HG03108 (cell line): Measurements from ENCODE around the gene DDX11.
"Not testable (repeated sequence)": the region's sequence is repeated elsewhere in the genome, so short reads cannot be mapped to it uniquely, and the experiment has no call there.

Experiments used
- ATAC-seq: cut with Tn5 transposase; IDR thresholded peaks from one replicate; pipeline ENCODE4 v1.9.1; 2021; ENCODE audit warnings: moderate library complexity; ENCODE audit not compliant: unreplicated experiment

The DDX11 gene

GRCh38 chr12:31098363-31098762 lies 24.7 kb downstream of the DDX11 start:
- not testable (repeated sequence) for ATAC-seq

DNA sequence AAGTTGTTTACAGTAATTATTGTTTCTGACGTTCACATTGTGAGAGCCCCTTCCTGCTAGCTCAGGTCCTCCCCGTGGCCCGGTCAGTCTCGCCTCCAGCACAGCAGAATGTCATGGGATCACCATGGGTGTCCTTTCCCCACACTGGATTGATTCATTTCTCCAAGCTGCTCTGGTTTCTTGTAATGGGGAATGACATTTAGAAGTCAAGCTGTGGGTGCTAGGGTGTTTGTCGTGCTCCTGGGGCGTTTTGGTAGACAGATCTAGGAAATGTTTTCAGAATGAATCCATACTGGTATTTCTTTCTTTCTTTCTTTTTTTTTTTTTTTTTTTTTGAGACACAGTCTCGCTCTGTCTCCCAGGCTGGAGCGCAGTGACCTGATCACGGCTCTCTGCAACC lies 25.1 kb downstream of the DDX11 start:
- ATAC-seq = not testable (repeated sequence)

DNA sequence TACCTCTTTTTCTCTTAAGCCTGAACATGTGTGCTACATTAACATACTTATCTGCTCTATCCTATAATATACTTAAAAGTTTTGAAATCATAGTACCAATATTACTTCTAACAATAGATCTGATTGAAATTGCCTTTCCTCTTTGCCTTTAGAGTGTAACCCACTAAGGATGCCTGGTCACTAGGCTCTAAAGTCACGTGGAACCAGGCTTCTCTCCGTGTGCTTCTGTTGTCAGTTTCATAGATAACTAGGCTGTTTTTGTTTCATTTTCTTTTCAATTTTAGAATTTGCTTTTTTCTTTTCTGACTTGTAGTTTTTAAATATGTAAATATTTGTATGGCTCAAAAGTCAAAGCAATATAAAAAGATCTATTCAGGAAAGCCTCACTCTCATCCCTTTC lies 25.8 kb downstream of the DDX11 start:
- not testable (repeated sequence) for ATAC-seq

DNA sequence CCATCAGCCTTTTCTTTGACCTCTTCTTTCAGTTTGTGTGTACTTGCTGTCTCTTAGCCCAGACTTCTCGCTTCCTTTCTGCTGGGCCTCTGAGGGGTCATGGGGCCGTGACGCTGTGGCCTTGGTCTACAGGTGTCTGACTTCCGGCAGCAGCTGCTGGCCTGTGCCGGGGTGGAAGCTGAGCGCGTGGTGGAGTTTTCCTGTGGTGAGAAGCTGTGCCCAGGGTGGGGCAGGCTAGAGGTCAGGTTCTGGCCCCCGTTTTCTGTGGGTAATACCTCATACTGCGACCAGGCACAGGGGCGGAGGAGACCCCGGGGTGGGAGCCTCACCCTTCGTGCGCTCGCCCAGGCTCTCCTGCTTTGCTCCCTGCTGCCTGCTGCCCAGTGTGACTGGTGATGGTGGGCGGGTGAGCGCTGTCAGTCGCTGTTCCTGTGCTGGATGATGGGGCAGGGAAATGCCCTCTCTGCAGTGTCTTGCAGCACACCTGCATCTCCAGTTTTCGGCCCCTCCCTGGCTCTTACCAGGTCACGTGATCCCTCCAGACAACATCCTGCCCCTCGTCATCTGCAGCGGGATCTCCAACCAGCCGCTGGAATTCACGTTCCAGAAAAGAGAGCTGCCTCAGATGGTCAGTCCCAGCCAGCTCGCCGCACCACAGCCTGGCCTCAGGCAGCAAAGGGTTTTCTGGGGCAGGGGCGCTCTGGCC lies 27.0 kb downstream of the DDX11 start:
- ATAC-seq = peak; percentile 89

GRCh38 chr12:31102125-31102524 lies 28.5 kb downstream of the DDX11 start:
- not testable (repeated sequence) for ATAC-seq

- ATAC-seq = not testable (repeated sequence)
Measured at GRCh38 chr12:31102596-31102995, 28.9 kb downstream of the DDX11 start.

DNA sequence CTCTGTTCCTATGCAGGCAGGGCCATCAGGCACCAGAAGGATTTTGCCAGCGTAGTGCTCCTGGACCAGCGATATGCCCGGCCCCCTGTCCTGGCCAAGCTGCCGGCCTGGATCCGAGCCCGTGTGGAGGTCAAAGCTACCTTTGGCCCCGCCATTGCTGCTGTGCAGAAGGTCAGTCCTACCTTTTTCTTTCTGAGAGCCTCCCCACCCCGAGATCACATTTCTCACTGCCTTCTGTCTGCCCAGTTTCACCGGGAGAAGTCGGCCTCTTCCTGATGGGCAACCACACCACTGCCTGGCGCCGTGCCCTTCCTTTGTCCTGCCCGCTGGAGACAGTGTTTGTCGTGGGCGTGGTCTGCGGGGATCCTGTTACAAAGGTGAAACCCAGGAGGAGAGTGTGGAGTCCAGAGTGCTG lies 29.9 kb downstream of the DDX11 start:
- ATAC-seq = not testable (repeated sequence)

DNA sequence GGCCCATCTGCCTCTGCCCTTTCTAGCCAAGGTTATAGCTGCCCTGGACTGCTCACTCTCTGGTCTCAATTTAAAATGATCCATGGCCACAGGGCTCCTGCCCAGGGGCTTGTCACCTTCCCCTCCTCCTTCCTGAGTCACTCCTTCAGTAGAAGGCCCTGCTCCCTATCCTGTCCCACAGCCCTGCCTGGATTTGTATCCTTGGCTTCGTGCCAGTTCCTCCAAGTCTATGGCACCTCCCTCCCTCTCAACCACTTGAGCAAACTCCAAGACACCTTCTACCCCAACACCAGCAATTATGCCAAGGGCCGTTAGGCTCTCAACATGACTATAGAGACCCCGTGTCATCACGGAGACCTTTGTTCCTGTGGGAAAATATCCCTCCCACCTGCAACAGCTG lies 30.6 kb downstream of the DDX11 start:
- ATAC-seq = not testable (repeated sequence)

- not testable (repeated sequence) for ATAC-seq
Measured at GRCh38 chr12:31104773-31105172, 31.1 kb downstream of the DDX11 start.

DNA sequence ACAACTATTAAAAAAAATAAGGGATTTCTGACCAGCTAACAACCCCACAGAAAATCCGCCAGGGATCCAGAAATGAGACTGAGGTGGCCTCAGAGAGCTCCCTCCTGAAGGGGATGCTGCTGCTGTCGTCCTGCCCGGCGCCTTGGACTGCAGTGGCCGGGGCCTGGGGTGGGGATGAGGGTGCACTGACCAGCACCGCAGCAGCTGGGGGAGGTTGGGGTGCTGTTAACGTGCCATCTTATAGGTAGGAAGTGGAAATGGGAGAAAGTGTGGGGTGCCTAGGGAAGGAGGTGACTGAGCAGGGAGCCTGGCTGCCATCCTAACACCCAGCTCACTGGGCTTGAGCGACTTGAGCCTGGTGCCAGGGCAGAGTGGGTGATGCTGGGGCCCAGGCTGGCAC lies 32.0 kb downstream of the DDX11 start:
- no peak for ATAC-seq

GRCh38 chr12:31106101-31106803 lies 32.6 kb downstream of the DDX11 start:
- ATAC-seq = no peak

DNA sequence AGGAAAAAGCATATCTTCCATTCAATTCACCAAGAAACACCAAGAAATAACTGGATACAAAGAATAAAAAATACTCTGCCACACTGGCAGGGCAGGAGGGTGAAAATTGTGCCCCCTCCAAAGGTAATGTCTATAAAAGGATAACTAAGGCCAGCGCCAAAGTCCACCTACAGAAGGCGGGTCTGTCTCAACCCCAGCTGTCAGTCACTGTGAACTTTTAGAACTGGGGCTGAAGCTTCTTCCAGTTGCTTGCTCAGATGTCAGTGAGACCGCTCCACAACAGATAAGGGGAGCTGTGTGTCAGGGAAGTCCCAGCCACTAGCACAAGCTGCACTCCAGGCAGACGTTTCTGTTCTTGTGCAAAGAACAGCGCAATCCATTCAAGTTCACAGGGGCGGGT lies 36.1 kb downstream of the DDX11 start:
- not testable (repeated sequence) for ATAC-seq

GRCh38 chr12:31110263-31110662 lies 36.6 kb downstream of the DDX11 start:
- not testable (repeated sequence) for ATAC-seq

DNA sequence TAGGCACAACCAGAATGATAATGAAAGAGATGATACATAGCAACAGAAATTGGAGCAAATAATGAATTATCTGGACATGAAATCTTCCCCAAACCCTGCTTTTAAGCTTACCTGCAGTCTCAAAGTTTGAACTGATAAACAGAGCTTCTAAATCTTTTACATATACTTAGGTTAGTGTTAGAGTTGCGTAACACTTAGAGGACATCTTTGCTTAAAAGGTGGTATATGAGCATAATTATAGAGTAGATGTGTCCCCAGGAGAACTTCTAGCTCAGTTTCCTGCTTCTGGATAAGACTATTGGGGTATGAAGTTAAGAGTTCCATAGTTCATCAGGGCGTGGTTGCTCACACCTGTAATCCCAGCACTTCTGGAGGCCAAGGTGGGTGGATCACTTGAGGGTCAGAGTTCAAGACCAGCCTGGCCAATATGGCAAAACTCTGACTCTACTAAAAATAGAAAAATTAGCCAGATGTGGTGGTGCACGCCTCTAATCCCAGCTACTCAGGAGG lies 41.5 kb downstream of the DDX11 start:
- ATAC-seq = not testable (repeated sequence)

DNA sequence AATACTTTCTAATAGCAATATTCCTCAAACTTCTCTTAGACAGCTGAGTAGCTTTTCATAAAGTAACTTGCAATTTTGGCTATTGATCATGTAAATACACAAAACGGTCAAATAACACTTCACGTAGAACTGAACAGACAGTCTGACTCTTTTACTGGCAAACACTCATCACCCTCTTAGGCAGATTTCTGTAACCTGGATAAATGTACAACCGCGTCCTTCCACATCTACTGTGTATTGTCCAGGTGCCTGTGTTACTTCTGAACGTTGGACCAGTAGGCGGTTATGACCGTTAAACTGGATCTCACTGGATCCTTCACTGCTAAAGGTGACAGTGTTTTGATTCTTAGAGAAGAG lies 43.2 kb downstream of the DDX11 start:
- not testable (repeated sequence) for ATAC-seq

DNA sequence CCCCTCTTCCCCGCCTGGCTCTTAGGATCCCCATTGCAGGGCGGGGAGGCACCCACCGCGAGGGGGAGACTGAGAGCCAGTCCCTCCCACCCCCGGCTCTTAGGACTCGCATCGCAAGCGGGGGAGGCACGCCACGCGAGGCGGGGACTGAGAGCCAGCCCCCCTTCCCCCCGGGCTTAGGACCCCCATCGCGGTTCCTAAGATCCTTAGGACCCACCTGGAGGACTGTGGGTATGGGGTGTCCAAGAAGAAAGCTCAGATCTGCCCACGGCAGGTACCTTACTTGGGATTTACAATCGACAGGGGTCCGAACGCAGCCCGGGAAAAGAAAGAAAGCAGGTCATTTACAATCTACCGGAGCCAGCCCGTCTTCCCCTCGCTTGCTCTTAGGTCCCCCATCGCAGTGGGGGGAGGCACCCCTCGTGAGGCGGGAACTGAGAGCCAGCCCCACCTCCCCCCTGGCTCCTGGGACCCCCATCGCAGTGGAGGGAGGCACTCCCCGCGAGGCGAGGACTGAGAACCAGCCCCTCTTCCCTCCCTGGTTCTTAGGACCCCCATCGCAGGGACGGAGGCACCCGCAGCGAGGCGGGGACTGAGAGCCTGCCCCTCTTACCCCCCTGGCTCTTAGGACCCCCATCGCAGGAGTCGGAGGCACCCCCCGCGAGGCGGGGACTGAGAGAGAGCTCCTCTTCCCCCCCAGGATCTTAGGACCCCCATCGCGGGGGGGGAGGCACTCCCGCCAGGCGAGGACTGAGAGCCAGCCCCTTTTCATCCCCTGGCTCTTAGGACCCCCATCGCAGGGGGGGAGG lies 43.7 kb downstream of the DDX11 start:
- peak; percentile 52 for ATAC-seq

DNA sequence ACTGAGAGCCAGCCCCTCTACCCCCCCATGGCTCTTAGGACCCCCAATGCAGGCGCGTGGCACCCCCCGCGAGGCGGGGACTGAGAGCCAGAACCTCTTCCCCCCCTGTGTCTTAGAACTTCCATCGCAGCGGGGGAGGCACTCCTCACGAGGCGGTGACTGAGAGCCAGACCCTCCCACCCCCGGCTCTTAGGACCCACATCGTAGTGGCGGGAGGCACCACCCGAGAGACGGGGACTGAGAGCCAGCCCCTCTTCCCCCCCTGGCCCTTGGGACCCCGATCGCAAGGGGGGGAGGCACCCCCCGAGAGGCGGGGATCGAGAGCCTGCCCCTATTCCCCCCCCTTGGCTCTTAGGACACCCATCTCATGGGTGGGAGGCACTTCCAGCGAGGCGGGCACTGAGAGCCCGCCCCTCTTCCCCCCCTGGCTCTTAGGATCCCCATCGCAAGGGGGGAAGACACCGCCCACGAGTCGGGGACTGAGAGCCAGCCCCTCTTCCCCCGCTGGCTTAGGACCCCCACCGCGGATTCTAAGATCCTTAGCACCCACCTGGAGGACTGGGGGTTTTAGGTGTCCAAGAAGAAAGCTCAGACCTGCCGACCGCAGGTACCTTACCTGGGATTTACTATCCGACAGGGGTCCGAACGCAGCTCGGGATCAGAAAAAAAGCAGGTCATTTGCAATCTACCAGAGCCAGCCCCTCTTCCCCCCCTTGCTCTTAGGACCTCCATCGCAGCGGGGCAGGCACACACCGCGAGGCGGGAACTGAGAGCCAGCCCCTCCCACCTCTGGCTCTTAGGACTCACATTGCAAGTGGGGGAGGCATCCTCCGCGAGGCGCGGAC lies 44.9 kb downstream of the DDX11 start:
- ATAC-seq = no peak

- ATAC-seq = no peak
Measured at GRCh38 chr12:31119192-31119802, 45.6 kb downstream of the DDX11 start.

- ATAC-seq = no peak
Measured at GRCh38 chr12:31119803-31120211, 46.1 kb downstream of the DDX11 start.

GRCh38 chr12:31120392-31121008 lies 46.8 kb downstream of the DDX11 start:
- ATAC-seq = no peak
